ENCODE results near the gene TMEM69.
"Not testable (repeated sequence)": the region's sequence is repeated elsewhere in the genome, so short reads cannot be mapped to it uniquely, and the experiment has no call there.

TMEM69 gene

DNA sequence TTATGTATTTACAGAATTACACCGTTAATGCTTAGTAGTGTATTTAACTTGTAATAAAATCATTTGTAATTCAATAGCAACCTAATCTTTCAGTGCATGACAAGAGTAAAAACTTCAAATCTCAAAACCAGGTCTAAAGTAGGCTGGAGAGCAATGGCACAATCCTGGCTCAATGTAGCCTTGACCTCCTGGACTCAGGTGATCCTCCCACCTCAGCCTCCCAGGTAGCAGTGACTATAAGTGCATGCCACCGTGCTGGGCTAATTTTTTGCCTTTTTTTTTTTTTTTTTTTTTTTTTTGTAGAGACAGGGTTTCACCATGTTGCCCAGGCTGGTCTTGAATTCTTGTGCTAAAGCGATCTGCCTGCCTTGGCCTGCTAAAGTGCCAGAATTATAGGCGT lies 51.2 kb downstream of the TMEM69 start:
- no peak for DNase-seq (ENCODE audit: low read depth in 2 of 2)

DNA sequence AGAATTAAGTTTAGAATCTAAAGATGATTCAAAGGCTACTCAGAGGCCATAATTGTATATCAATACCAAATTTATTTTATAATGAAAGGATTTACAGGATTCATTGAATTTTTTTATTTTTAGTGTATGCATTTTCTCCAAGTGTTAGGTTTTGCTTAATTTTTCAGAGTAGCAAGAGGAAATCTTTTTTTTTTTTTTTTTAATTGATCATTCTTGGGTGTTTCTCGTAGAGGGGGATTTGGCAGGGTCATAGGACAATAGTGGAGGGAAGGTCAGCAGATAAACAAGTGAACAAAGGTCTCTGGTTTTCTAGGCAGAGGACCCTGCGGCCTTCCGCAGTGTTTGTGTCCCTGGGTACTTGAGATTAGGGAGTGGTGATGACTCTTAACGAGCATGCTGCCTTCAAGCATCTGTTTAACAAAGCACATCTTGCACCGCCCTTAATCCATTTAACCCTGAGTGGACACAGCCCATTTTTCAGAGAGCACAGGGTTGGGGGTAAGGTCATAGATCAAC lies 51.7 kb downstream of the TMEM69 start:
- not testable (repeated sequence) for DNase-seq (ENCODE audit: low read depth in 2 of 2)

Data from stimulated activated CD8-positive, alpha-beta memory T cell treated with anti-CD3 and anti-CD28 coated beads, Interleukin-15, amount 100 ng/mL, for 48 hours (primary cell).